GM23338 (cell line): ENCODE data around the gene PRDM10. TPM values are rescaled to one million over a fixed set of nuclear protein-coding genes. Genes with fewer than 3 reads are reported as not detected.

ENCODE experiments used
- ATAC-seq: fragments of 200-7000 bp; cut with Tn5 transposase; 3 replicates; pipeline ENCODE4 v1.9.1; 2020
- DNase-seq: peaks from one replicate; pipeline ENCODE4 v3.0.0-alpha.2; 2015; ENCODE audit warnings: low spot score
- H2AFZ ChIP-seq: fragments of 200-600 bp; sonication (generic); 2 replicates; pipeline ENCODE4 v1.8.0; 2016; ENCODE audit warnings: antibody characterized with exemption, mild to moderate bottlenecking, moderate library complexity
- H3F3A ChIP-seq: fragments of 200-600 bp; sonication (generic); replicated peaks from 2 replicates; pipeline ENCODE4 v1.8.0; 2017; ENCODE audit warnings: antibody characterized with exemption, mixed run types, low read depth
- H3K27ac ChIP-seq: fragments of 200-600 bp; sonication (generic); 2 replicates; pipeline ENCODE4 v1.6.1; 2016; ENCODE audit warnings: low read depth
- H3K27me3 ChIP-seq: fragments of 200-600 bp; sonication (generic); 2 replicates; pipeline ENCODE4 v1.8.0; 2016; ENCODE audit warnings: mild to moderate bottlenecking, mixed run types, moderate library complexity; ENCODE audit not compliant: insufficient read depth
- H3K36me3 ChIP-seq: fragments of 200-600 bp; sonication (generic); 2 replicates; pipeline ENCODE4 v1.8.0; 2016; ENCODE audit warnings: mild to moderate bottlenecking; ENCODE audit not compliant: insufficient read depth
- H3K4me1 ChIP-seq: fragments of 200-600 bp; sonication (generic); 2 replicates; pipeline ENCODE4 v1.8.0; 2016; ENCODE audit warnings: mild to moderate bottlenecking, moderate library complexity; ENCODE audit not compliant: insufficient read depth
- H3K4me2 ChIP-seq: fragments of 200-600 bp; sonication (generic); 2 replicates; pipeline ENCODE4 v1.7.1; 2017; ENCODE audit warnings: mixed run types
- H3K4me3 ChIP-seq: fragments of 200-600 bp; sonication (generic); 2 replicates; pipeline ENCODE4 v1.6.1; 2016; ENCODE audit warnings: mixed run types
- H3K79me2 ChIP-seq: fragments of 200-600 bp; sonication (generic); replicated peaks from 2 replicates; pipeline ENCODE4 v1.8.0; 2017; ENCODE audit warnings: mild to moderate bottlenecking; ENCODE audit not compliant: insufficient read depth
- H3K9me2 ChIP-seq: fragments of 200-600 bp; sonication (generic); 2 replicates; pipeline ENCODE4 v1.8.0; 2017; ENCODE audit not compliant: insufficient read depth
- H4K20me1 ChIP-seq: fragments of 200-600 bp; sonication (generic); replicated peaks from 2 replicates; pipeline ENCODE4 v1.8.0; 2017; ENCODE audit warnings: mild to moderate bottlenecking; ENCODE audit not compliant: insufficient read depth
- H3K27ac Mint-ChIP-seq: 2 replicates; pipeline ENCODE4 v1.8.0; 2020; ENCODE audit warnings: inconsistent platforms, mild to moderate bottlenecking, moderate library complexity, mixed read lengths
- H3K27me3 Mint-ChIP-seq: 3 replicates; pipeline ENCODE4 v1.8.0; 2022; ENCODE audit warnings: low read depth, mild to moderate bottlenecking, moderate library complexity, mixed read lengths, inconsistent platforms; ENCODE audit not compliant: insufficient read depth, poor library complexity
- H3K36me3 Mint-ChIP-seq: 3 replicates; pipeline ENCODE4 v1.8.0; 2021; ENCODE audit warnings: low read depth, mild to moderate bottlenecking, inconsistent platforms, moderate library complexity, mixed read lengths
- H3K4me1 Mint-ChIP-seq: 3 replicates; pipeline ENCODE4 v1.8.0; 2020; ENCODE audit warnings: mild to moderate bottlenecking, inconsistent platforms, mixed read lengths
- H3K4me3 Mint-ChIP-seq: 3 replicates; pipeline ENCODE4 v1.8.0; 2021; ENCODE audit warnings: moderate library complexity, mild to moderate bottlenecking, inconsistent platforms, mixed read lengths
- H3K9me3 Mint-ChIP-seq: 3 replicates; pipeline ENCODE4 v1.8.0; 2020; ENCODE audit warnings: moderate library complexity, mild to moderate bottlenecking, inconsistent platforms, mixed read lengths
- CREB1 ChIP-seq: fragments of 250-450 bp; sonication (Bioruptor Pico); IDR thresholded peaks from 2 replicates; pipeline ENCODE4 v1.5.0; 2020; ENCODE audit warnings: low read depth, mild to moderate bottlenecking, moderate library complexity
- CTCF ChIP-seq, 2 experiments: fragments of 200-600 bp in 1 of 2; sonication (generic) in 1 of 2; conservative IDR thresholded peaks; 2 replicates each; pipeline versions ENCODE4 v1.5.1 to v1.6.1; 2016 to 2017; ENCODE audit warnings: antibody characterized with exemption in 2 of 2, low read depth in 2 of 2, mild to moderate bottlenecking in 2 of 2, moderate library complexity in 1 of 2
- ETS1 ChIP-seq: IDR thresholded peaks from 2 replicates; pipeline ENCODE4 v1.6.1; 2016; ENCODE audit warnings: antibody characterized with exemption
- EZH2 ChIP-seq: fragments of 200-600 bp; sonication (generic); IDR thresholded peaks from one replicate; pipeline ENCODE4 v1.8.0; 2017; ENCODE audit warnings: antibody characterized with exemption, mild to moderate bottlenecking, low read depth; ENCODE audit not compliant: unreplicated experiment
- EZH2phosphoT487 ChIP-seq: fragments of 200-600 bp; sonication (generic); IDR thresholded peaks from one replicate; pipeline ENCODE4 v1.8.1; 2018; ENCODE audit warnings: antibody characterized with exemption; ENCODE audit not compliant: unreplicated experiment
- JUNB ChIP-seq: IDR thresholded peaks from one replicate; pipeline ENCODE4 v1.6.1; 2016; ENCODE audit warnings: antibody characterized with exemption; ENCODE audit not compliant: unreplicated experiment
- NANOG ChIP-seq: IDR thresholded peaks from 2 replicates; pipeline ENCODE4 v1.6.1; 2016; ENCODE audit warnings: antibody characterized with exemption, borderline replicate concordance
- POLR2AphosphoS5 ChIP-seq: IDR thresholded peaks from 2 replicates; pipeline ENCODE4 v1.6.1; 2016; ENCODE audit warnings: antibody characterized with exemption, low read depth
- REST ChIP-seq: IDR thresholded peaks from one replicate; pipeline ENCODE4 v1.6.1; 2018; ENCODE audit warnings: antibody characterized with exemption; ENCODE audit not compliant: unreplicated experiment
- STAT1 ChIP-seq: IDR thresholded peaks from one replicate; pipeline ENCODE4 v1.6.1; 2016; ENCODE audit warnings: antibody characterized with exemption; ENCODE audit not compliant: unreplicated experiment
- ZNF114 ChIP-seq: fragments of 250-450 bp; sonication (Bioruptor Pico); IDR thresholded peaks from 2 replicates; pipeline ENCODE4 v1.5.0; 2020; ENCODE audit warnings: mild to moderate bottlenecking, moderate library complexity
- ZNF331 ChIP-seq: fragments of 250-450 bp; sonication (Bioruptor Pico); IDR thresholded peaks from 2 replicates; pipeline ENCODE4 v1.5.0; 2020; ENCODE audit warnings: low read depth, mild to moderate bottlenecking, moderate library complexity
- ZNF462 ChIP-seq: fragments of 250-450 bp; sonication (Bioruptor Pico); IDR thresholded peaks from 2 replicates; pipeline ENCODE4 v1.5.0; 2020; ENCODE audit warnings: mild to moderate bottlenecking, moderate library complexity
- polyA plus RNA-seq: library from polyadenylated mRNA; unstranded; fragments of >200 nt; fragmentation: Nextera tagmentation; extraction: Ambion mirVana; gene quantifications from 2 replicates; pipeline ENCODE4 v1.2.1, GENCODE V29; 2016
- total RNA-seq: library from RNA; depleted of rRNA; stranded (reverse); fragments of >200 nt; shearing (Covaris generic); gene quantifications from 2 replicates; pipeline ENCODE4 v1.2.3, GENCODE V29; 2014

The PRDM10 gene
- total and polyA plus RNA-seq, 2 experiments from 2014 or later, result 5.2 to 14.9 TPM

- DNase-seq (no peak), ATAC-seq (no peak)
- Mint-ChIP-seq H3K9me3 (no peaks in the 10 kb centered on the region; the same call in 2 of the 3 replicates), H3K4me3 (no peak overlapping the region), H3K27me3 (peaks cover 2% of the 10 kb centered on the region), H3K36me3 (peaks cover 17% of the 10 kb centered on the region), H3K27ac (peak overlapping the region; percentile 47), H3K4me1 (peaks cover 50% of the 10 kb centered on the region)
- Histone ChIP-seq H3K36me3 (peaks cover 5% of the 10 kb centered on the region), H3K27me3 (no peaks in the 10 kb centered on the region), H3K9me2 (peaks cover 3% of the 10 kb centered on the region; the same call in 1 of the 2 replicates), H3K4me1 (peaks cover 19% of the 10 kb centered on the region), H3F3A (no peaks in the 10 kb centered on the region), H4K20me1 (no peaks in the 10 kb centered on the region), H3K27ac (no peak overlapping the region), H3K4me3 (no peak overlapping the region), H2AFZ (no peak overlapping the region), H3K4me2 (no peak overlapping the region), H3K79me2 (no peaks in the 10 kb centered on the region)
- TF ChIP-seq STAT1 (no peak), REST (no peak), ETS1 (no peak), ZNF114 (CRISPR knock-in tag) (no peak), JUNB (no peak), CREB1 (CRISPR knock-in tag) (no peak), EZH2 (no peak), POLR2AphosphoS5 (no peak), NANOG (no peak), EZH2phosphoT487 (no peak), CTCF (conservative IDR thresholded peaks at IDR 0.05; ENCODE audit: low read depth in 2 of 2) (no peak), ZNF462 (no peak), ZNF331 (CRISPR knock-in tag) (no peak)
Observed at GRCh38 chr11:129938764-129939163, 63.9 kb downstream of the PRDM10 start.
